GM12878 (cell line): ENCODE measurements around the gene DAB2. TPM values are rescaled to one million over a fixed set of nuclear protein-coding genes. Genes with fewer than 3 reads are reported as not detected.

ENCODE experiments used
- ATAC-seq: fragments of 200-7000 bp; cut with Tn5 transposase; 3 replicates; pipeline ENCODE4 v1.9.1; 2020; ENCODE audit warnings: mild to moderate bottlenecking, moderate library complexity
- BruUV-seq: library from RNA; stranded (reverse); fragments of 400-500 nt; replicated peaks from 2 replicates; lab custom pipeline; 2021; lab: Mats Ljungman, UMichigan
- CTCF ChIA-PET: fragments of 300-600 bp; sonication (Branson Sonifier 250); formaldehyde crosslinking; extraction: SDS; loops from one replicate; lab custom pipeline; 2021; ENCODE audit warnings: inconsistent platforms; lab: Yijun Ruan, JAX
- POLR2A ChIA-PET: fragments of 350-600 bp; formaldehyde crosslinking; extraction: SDS; loops from one replicate; lab custom pipeline; 2021; ENCODE audit warnings: inconsistent platforms; lab: Charles Lee
- RAD21 ChIA-PET: fragments of 300-600 bp; sonication (Branson Sonifier 250); formaldehyde crosslinking; loops from one replicate; lab custom pipeline; 2023; ENCODE audit warnings: antibody characterized with exemption; ENCODE audit not compliant: unreplicated experiment; lab: Charles Lee
- SMC1A ChIA-PET: fragments of 300-600 bp; sonication (Branson Sonifier 250); formaldehyde crosslinking; loops from one replicate; lab custom pipeline; 2023; ENCODE audit not compliant: unreplicated experiment, uncharacterized antibody; lab: Charles Lee
- DNase-seq: peaks from one replicate; pipeline ENCODE4 v3.0.0-alpha.2; 2011; ENCODE audit warnings: low read depth, low spot score
- FAIRE-seq: peaks from 3 replicates; lab custom pipeline; 2011; peaks lifted over from hg19 to GRCh38; lab: Jason Lieb, UNC
- H2AFZ ChIP-seq: 2 replicates; pipeline ENCODE4 v1.6.0; 2011; ENCODE audit warnings: low read depth, low read length, control low read depth; ENCODE audit not compliant: control insufficient read depth
- H3K27ac ChIP-seq: 2 replicates; pipeline ENCODE4 v1.5.1; 2011; ENCODE audit warnings: control low read depth; ENCODE audit not compliant: control insufficient read depth, insufficient read depth
- H3K27me3 ChIP-seq, 2 experiments: replicated peaks in 1 of 2; 2 replicates each; pipeline versions ENCODE4 v1.6.0 to v1.6.1; 2011; ENCODE audit warnings: low read length in 1 of 2; ENCODE audit not compliant: control insufficient read depth in 2 of 2, insufficient read depth in 2 of 2
- H3K36me3 ChIP-seq, 2 experiments: 2 replicates each; pipeline ENCODE4 v1.5.1; 2011; ENCODE audit warnings: low read length in 1 of 2; ENCODE audit not compliant: control insufficient read depth in 2 of 2, insufficient read depth in 2 of 2
- H3K4me1 ChIP-seq: 2 replicates; pipeline ENCODE4 v1.6.1; 2011; ENCODE audit warnings: mild to moderate bottlenecking, low read length, moderate library complexity, mixed read lengths; ENCODE audit not compliant: control insufficient read depth, insufficient read depth
- H3K4me2 ChIP-seq: 2 replicates; pipeline ENCODE4 v1.6.0; 2011; ENCODE audit warnings: control low read depth; ENCODE audit not compliant: control insufficient read depth, insufficient read depth
- H3K4me3 ChIP-seq: fragments of 200-600 bp; sonication (generic); 2 replicates; pipeline ENCODE4 v1.5.1; 2016
- H3K79me2 ChIP-seq: 2 replicates; pipeline ENCODE4 v1.6.0; 2011; ENCODE audit warnings: low read length; ENCODE audit not compliant: control insufficient read depth, insufficient read depth
- H3K9ac ChIP-seq: 2 replicates; pipeline ENCODE4 v1.8.0; 2011; ENCODE audit warnings: low read length, control low read depth, mixed read lengths; ENCODE audit not compliant: control insufficient read depth, insufficient read depth
- H3K9me3 ChIP-seq: replicated peaks from 3 replicates; pipeline ENCODE4 v1.5.1; 2011; ENCODE audit warnings: mild to moderate bottlenecking, low read length; ENCODE audit not compliant: control insufficient read depth, insufficient read depth
- H4K20me1 ChIP-seq: 2 replicates; pipeline ENCODE4 v1.6.0; 2011; ENCODE audit not compliant: control insufficient read depth, insufficient read depth
- ATF7 ChIP-seq: fragments of 450-650 bp; IDR thresholded peaks from 2 replicates; pipeline ENCODE4 v1.6.1; 2016; ENCODE audit warnings: low read depth, mild to moderate bottlenecking
- BACH1 ChIP-seq: fragments of 450-650 bp; IDR thresholded peaks from 2 replicates; pipeline ENCODE4 v1.6.1; 2017; ENCODE audit warnings: mild to moderate bottlenecking, borderline replicate concordance
- BCL11A ChIP-seq: IDR thresholded peaks from 2 replicates; pipeline ENCODE4 v1.6.1; 2011; ENCODE audit warnings: low read depth, low read length
- DPF2 ChIP-seq: fragments of 450-650 bp; IDR thresholded peaks from 2 replicates; pipeline ENCODE4 v1.6.1; 2017; ENCODE audit warnings: mild to moderate bottlenecking
- E2F8 ChIP-seq: fragments of 450-650 bp; IDR thresholded peaks from 2 replicates; pipeline ENCODE4 v1.6.1; 2018; ENCODE audit warnings: mild to moderate bottlenecking, low read depth, moderate library complexity; ENCODE audit not compliant: partially characterized antibody
- HDGF ChIP-seq: fragments of 450-650 bp; IDR thresholded peaks from 2 replicates; pipeline ENCODE4 v1.6.1; 2016; ENCODE audit warnings: antibody characterized with exemption
- JUNB ChIP-seq: IDR thresholded peaks from 2 replicates; pipeline ENCODE4 v1.6.1; 2016; ENCODE audit warnings: antibody characterized with exemption, mild to moderate bottlenecking
- KAT2A ChIP-seq: conservative IDR thresholded peaks from 2 replicates; pipeline ENCODE4 v1.6.1; 2011; ENCODE audit warnings: low read depth, low read length; ENCODE audit not compliant: control insufficient read depth
- MEF2A ChIP-seq: IDR thresholded peaks from 2 replicates; pipeline ENCODE4 v1.6.1; 2011; ENCODE audit warnings: low read depth, mild to moderate bottlenecking, low read length, moderate library complexity; ENCODE audit not compliant: insufficient read depth
- NFIC ChIP-seq: IDR thresholded peaks from 2 replicates; pipeline ENCODE4 v1.6.1; 2012; ENCODE audit warnings: low read depth, mild to moderate bottlenecking, inconsistent platforms, low read length, moderate library complexity
- NRF1 ChIP-seq: conservative IDR thresholded peaks from 2 replicates; pipeline ENCODE4 v1.6.1; 2011; ENCODE audit warnings: mild to moderate bottlenecking, low read depth, low read length, improper control_type of control experiment
- RUNX3 ChIP-seq: IDR thresholded peaks from 2 replicates; pipeline ENCODE4 v1.6.1; 2012; ENCODE audit warnings: low read length, inconsistent platforms
- SKIL ChIP-seq: fragments of 450-650 bp; IDR thresholded peaks from 2 replicates; pipeline ENCODE4 v1.6.1; 2017; ENCODE audit warnings: mild to moderate bottlenecking, low read depth, inconsistent platforms; ENCODE audit not compliant: poor library complexity, severe bottlenecking
- ZBED1 ChIP-seq: IDR thresholded peaks from 2 replicates; pipeline ENCODE4 v1.6.1; 2016; ENCODE audit warnings: borderline replicate concordance
- ZNF384 ChIP-seq: IDR thresholded peaks from 2 replicates; pipeline ENCODE4 v1.6.1; 2012; ENCODE audit warnings: low read depth, mild to moderate bottlenecking, low read length, improper control_type of control experiment, borderline replicate concordance
- ZNF592 ChIP-seq: fragments of 450-650 bp; IDR thresholded peaks from 2 replicates; pipeline ENCODE4 v1.6.1; 2017; ENCODE audit warnings: mild to moderate bottlenecking, moderate library complexity
- WGBS: methylation state at CpG from one replicate; pipeline ENCODE4 v1.1.6; 2016; ENCODE audit warnings: low lambda C conversion rate; ENCODE audit not compliant: insufficient replicate concordance, insufficient coverage; ENCODE audit errors: missing lambda C conversion rate; 5-methylcytosine and 5-hydroxymethylcytosine counted together
- in situ Hi-C: fragments of 300-500 bp; cut with MboI; formaldehyde crosslinking; loops from 9 replicates; pipeline ENCODE4 v1.14.3; 2018; ENCODE audit warnings: mixed read lengths
- intact Hi-C: fragments of 100-400 bp; cut with micrococcal nuclease; formaldehyde crosslinking; loops from one replicate; pipeline ENCODE4 v1.14.2; 2022; ENCODE audit not compliant: unreplicated experiment
- polyA plus RNA-seq, 11 experiments: library from polyadenylated mRNA; depleted of rRNA in 4 of 11; unstranded in 6 of 11; stranded (reverse) in 5 of 11; fragments of >200 nt; fragmentation: Nextera tagmentation in 4 of 11; fragmentation: Illumina TruSeq in 1 of 11; extraction: Ambion mirVana in 4 of 11; extraction: Trizol in 1 of 11; gene quantifications; 1 replicate in 1 of 11; 2 replicates in 10 of 11; pipeline versions ENCODE4 v1.2.1 to v1.2.3, GENCODE V29; 2011 to 2016; ENCODE audit warnings: inconsistent platforms in 2 of 11, missing spikeins in 2 of 11, low read depth in 1 of 11
- total RNA-seq, 4 experiments: library from RNA; depleted of rRNA in 3 of 4; stranded (reverse); fragments of >200 nt in 3 of 4; fragmentation: Illumina TruSeq in 1 of 4; extraction: Trizol in 1 of 4; gene quantifications; 2 replicates each; pipeline versions ENCODE4 v1.2.1 to v1.2.3, GENCODE V29; 2013 to 2021

The DAB2 gene
- total and polyA plus RNA-seq, 10 of the 15 experiments (the other 5 are each of a cell fraction or from before 2014, with no cell fraction given): 0.05 to 0.23 (median 0.11) TPM; not detected in 7

GRCh38 chr5:39360471-39361111 lies 64.2 kb downstream of the DAB2 start:
- no TSS peak for BruUV-seq
- in situ Hi-C loops (no loop called here), intact Hi-C loops (no loop called here)
- no peaks in the 10 kb centered on the region for H3K9me3 ChIP-seq
- no peak overlapping the region for H3K9ac ChIP-seq
- H3K27me3 ChIP-seq: no peaks in the 10 kb centered on the region
- 2% methylated on average over 5 of the region's 5 CpGs for WGBS
- no peaks in the 10 kb centered on the region for H4K20me1 ChIP-seq
- H2AFZ ChIP-seq: no peak overlapping the region
- ChIA-PET POLR2A (no interaction called here), CTCF (no interaction called here), SMC1A (interaction anchor here (1.0 kb wide), 1 partner anchor 12 kb away, joined by 3 read pairs; no protein-coding TSS in a partner anchor), RAD21 (no interaction called here)
- no peaks in the 10 kb centered on the region for H3K36me3 ChIP-seq
- H3K79me2 ChIP-seq: no peaks in the 10 kb centered on the region
- DNase-seq (no peak), ATAC-seq (no peak), FAIRE-seq (peak; percentile 41)
- no peaks in the 10 kb centered on the region for H3K4me1 ChIP-seq
- no peak overlapping the region for H3K27ac ChIP-seq
- no peak overlapping the region for H3K4me2 ChIP-seq
- H3K4me3 ChIP-seq: no peak overlapping the region
- TF ChIP-seq BCL11A (no peak), SKIL (no peak), ZNF592 (no peak), DPF2 (no peak), E2F8 (no peak), KAT2A (no peak), NRF1 (no peak), ZNF384 (no peak), RUNX3 (0 out of 2 replicates have a peak, but pooled peaks have one; percentile 11), MEF2A (no peak), NFIC (0 out of 2 replicates have a peak, but pooled peaks have one; percentile 18), JUNB (peak; percentile 78), ZBED1 (no peak), HDGF (no peak), BACH1 (no peak), ATF7 (no peak)
